H54 (cell line): Measurements from ENCODE around the gene SLC6A5.
"Not testable (repeated sequence)": the region's sequence is repeated elsewhere in the genome, so short reads cannot be mapped to it uniquely, and the experiment has no call there.

Experiments used
- DNase-seq: peaks from one replicate; pipeline ENCODE4 v3.0.0; 2011; ENCODE audit warnings: low spot score, mixed read lengths; ENCODE audit not compliant: insufficient read length
- FAIRE-seq: peaks from 3 replicates; lab custom pipeline; 2011; peaks lifted over from hg19 to GRCh38; lab: Jason Lieb, UNC
- POLR2A ChIP-seq: IDR thresholded peaks from 2 replicates; pipeline ENCODE4 v1.6.1; 2011; ENCODE audit warnings: low read depth, mild to moderate bottlenecking, low read length

SLC6A5 gene

GRCh38 chr11:20599221-20600019 is at the start of gene SLC6A5:
SLC6A5 (plus strand) TSS chr11:20599608; CDS start chr11:20599673, 65 bp downstream.
- peak; percentile 27 for DNase-seq
- FAIRE-seq = no peak
- TF ChIP-seq POLR2A = no peak

GRCh38 chr11:20551096-20551495 is 48.3 kb upstream of the SLC6A5 start:
- no peak for DNase-seq
- TF ChIP-seq POLR2A = no peak
- FAIRE-seq = no peak

GRCh38 chr11:20555783-20556182 is 43.6 kb upstream of the SLC6A5 start:
- FAIRE-seq (no peak), DNase-seq (no peak)
- no peak for TF ChIP-seq POLR2A

- not testable (repeated sequence) for FAIRE-seq, DNase-seq
These were observed 43.0 kb upstream of the SLC6A5 start for GRCh38 chr11:20556396-20556795.

GRCh38 chr11:20558741-20559140 is 40.7 kb upstream of the SLC6A5 start:
- TF ChIP-seq POLR2A = no peak
- FAIRE-seq = no peak

GRCh38 chr11:20559523-20560300 is 39.7 kb upstream of the SLC6A5 start:
- no peak for FAIRE-seq
- DNase-seq = no peak
- no peak for TF ChIP-seq POLR2A

More at GRCh38 chr11:20558741-20559140, 40.7 kb upstream of the SLC6A5 start:
- no peak for DNase-seq

GRCh38 chr11:20561915-20562314 is 37.5 kb upstream of the SLC6A5 start:
- TF ChIP-seq POLR2A = no peak
- DNase-seq = no peak
- FAIRE-seq = no peak

- TF ChIP-seq POLR2A = no peak
- DNase-seq (no peak), FAIRE-seq (no peak)
These were observed 35.5 kb upstream of the SLC6A5 start for GRCh38 chr11:20563866-20564265.

- FAIRE-seq (no peak), DNase-seq (no peak)
- TF ChIP-seq POLR2A = no peak
These were observed 34.4 kb upstream of the SLC6A5 start for GRCh38 chr11:20564846-20565635.

- FAIRE-seq, DNase-seq: not testable (repeated sequence)
These were observed 33.3 kb upstream of the SLC6A5 start for GRCh38 chr11:20566115-20566514.

GRCh38 chr11:20566591-20567434 is 32.6 kb upstream of the SLC6A5 start:
- DNase-seq = no peak
- no peak for TF ChIP-seq POLR2A
- no peak for FAIRE-seq

GRCh38 chr11:20579725-20580124 is 19.7 kb upstream of the SLC6A5 start:
- not testable (repeated sequence) for FAIRE-seq

GRCh38 chr11:20583201-20583600 is 16.2 kb upstream of the SLC6A5 start:
- FAIRE-seq (no peak), DNase-seq (no peak)
- TF ChIP-seq POLR2A = no peak

More at GRCh38 chr11:20579725-20580124, 19.7 kb upstream of the SLC6A5 start:
- DNase-seq = not testable (repeated sequence)
